K562 (cell line): ENCODE data around the gene DNMT1. TPM values are rescaled to one million over a fixed set of nuclear protein-coding genes. Genes with fewer than 3 reads are reported as not detected.

Source experiments
- ATAC-seq: fragments of 200-7000 bp; cut with Tn5 transposase; 3 replicates; pipeline ENCODE4 v1.9.1; 2020; ENCODE audit warnings: moderate library complexity
- BruUV-seq: library from RNA; stranded (reverse); fragments of 400-500 nt; replicated peaks from 2 replicates; lab custom pipeline; 2021; lab: Mats Ljungman, UMichigan
- CTCF ChIA-PET: fragments of 300-600 bp; formaldehyde crosslinking; extraction: SDS; loops from one replicate; lab custom pipeline; 2021; ENCODE audit warnings: low intra/inter-chr PET ratio; lab: Yijun Ruan, JAX
- POLR2A ChIA-PET: fragments of 300-600, 350-650 bp; sonication (Branson Sonifier 250); formaldehyde crosslinking; extraction: SDS; loops from one replicate; lab custom pipeline; 2021; ENCODE audit warnings: antibody characterized with exemption, inconsistent platforms; lab: Yijun Ruan, JAX
- DNase-seq, 4 experiments: peaks; one replicate each; pipeline versions ENCODE4 v3.0.0 to v3.0.0-alpha.2; 2011 to 2018; ENCODE audit warnings: low spot score in 3 of 4, mixed read lengths in 3 of 4; ENCODE audit errors: extremely low read depth in 1 of 4
- FAIRE-seq: peaks from 2 replicates; lab custom pipeline; 2011; peaks lifted over from hg19 to GRCh38; lab: Jason Lieb, UNC
- H2AFZ ChIP-seq: 2 replicates; pipeline ENCODE4 v1.6.0; 2011; ENCODE audit warnings: low read depth, low read length, control low read depth, inconsistent platforms
- H3K27ac ChIP-seq: fragments of 200-600 bp; 3 replicates; pipeline ENCODE4 v1.8.0; 2011; ENCODE audit warnings: low read depth, mild to moderate bottlenecking, control low read depth, inconsistent platforms, low read length, moderate library complexity, mixed read lengths; ENCODE audit errors: extremely low read depth
- H3K27me3 ChIP-seq, 2 experiments: fragments of 300-600 bp in 1 of 2; 2 replicates in 1 of 2; 3 replicates in 1 of 2; pipeline versions ENCODE4 v1.6.0 to v1.8.0; 2011; ENCODE audit warnings: inconsistent platforms in 2 of 2, low read length in 2 of 2, mild to moderate bottlenecking in 1 of 2, mixed read lengths in 1 of 2, moderate library complexity in 1 of 2; ENCODE audit not compliant: control insufficient read depth in 2 of 2, insufficient read depth in 2 of 2
- H3K36me3 ChIP-seq: fragments of 300-600 bp; 3 replicates; pipeline ENCODE4 v1.8.0; 2011; ENCODE audit warnings: mild to moderate bottlenecking, low read length, inconsistent platforms; ENCODE audit not compliant: control insufficient read depth, insufficient read depth
- H3K4me1 ChIP-seq, 2 experiments: fragments of 200-600 bp in 1 of 2; replicated peaks in 1 of 2; 2 replicates in 1 of 2; 3 replicates in 1 of 2; pipeline versions ENCODE4 v1.5.1 to v1.8.0; 2011; ENCODE audit warnings: inconsistent platforms in 2 of 2, low read length in 2 of 2, mild to moderate bottlenecking in 1 of 2, mixed read lengths in 1 of 2, moderate library complexity in 1 of 2; ENCODE audit not compliant: control insufficient read depth in 2 of 2, insufficient read depth in 2 of 2
- H3K4me2 ChIP-seq: 2 replicates; pipeline ENCODE4 v1.6.1; 2011; ENCODE audit warnings: low read length, control low read depth, inconsistent platforms, mixed read lengths; ENCODE audit not compliant: insufficient read depth
- H3K4me3 ChIP-seq: fragments of 200-600 bp; sonication (generic), shearing (Covaris generic); 2 replicates; pipeline ENCODE4 v1.5.1; 2016; ENCODE audit warnings: control low read depth, inconsistent platforms
- H3K79me2 ChIP-seq: fragments of 200-600 bp; 3 replicates; pipeline ENCODE4 v1.8.0; 2011; ENCODE audit warnings: low read length, inconsistent platforms; ENCODE audit not compliant: control insufficient read depth, insufficient read depth
- H3K9ac ChIP-seq, 2 experiments: 2 replicates each; pipeline versions ENCODE4 v1.6.0 to v1.6.1; 2011; ENCODE audit warnings: low read depth in 2 of 2, low read length in 2 of 2, control low read depth in 1 of 2, inconsistent platforms in 1 of 2, mild to moderate bottlenecking in 1 of 2, mixed read lengths in 1 of 2; ENCODE audit not compliant: insufficient read depth in 1 of 2
- H3K9me1 ChIP-seq: one replicate; pipeline ENCODE4 v1.6.0; 2011; ENCODE audit warnings: inconsistent platforms, mild to moderate bottlenecking, low read length, moderate library complexity; ENCODE audit not compliant: control insufficient read depth, insufficient read depth
- H3K9me3 ChIP-seq: replicated peaks from 2 replicates; pipeline ENCODE4 v1.5.1; 2011; ENCODE audit warnings: low read depth, low read length, inconsistent platforms; ENCODE audit not compliant: control insufficient read depth, insufficient read depth
- H4K20me1 ChIP-seq: replicated peaks from 2 replicates; pipeline ENCODE4 v1.6.1; 2011; ENCODE audit warnings: low read length, inconsistent platforms, mixed read lengths; ENCODE audit not compliant: control insufficient read depth, insufficient read depth
- CTCF ChIP-seq, 3 experiments: IDR thresholded peaks in 2 of 3; conservative IDR thresholded peaks in 1 of 3; 2 replicates each; pipeline ENCODE4 v1.5.1; 2011 to 2012; ENCODE audit warnings: low read length in 3 of 3, mild to moderate bottlenecking in 3 of 3, control low read depth in 2 of 3, improper control_type of control experiment in 1 of 3, inconsistent platforms in 1 of 3, low read depth in 1 of 3, mixed read lengths in 1 of 3, moderate library complexity in 1 of 3; ENCODE audit not compliant: insufficient read depth in 2 of 3
- HCFC1 ChIP-seq: IDR thresholded peaks from 2 replicates; pipeline ENCODE4 v1.6.1; 2012; ENCODE audit warnings: low read depth, low read length, improper control_type of control experiment
- HMBOX1 ChIP-seq: sonication (generic); IDR thresholded peaks from 2 replicates; pipeline ENCODE4 v1.6.1; 2016
- HSF4 ChIP-seq: fragments of 250-450 bp; sonication (Bioruptor Pico); IDR thresholded peaks from 2 replicates; pipeline ENCODE4 v2.1.2; 2022; ENCODE audit warnings: mild to moderate bottlenecking, moderate library complexity, borderline replicate concordance
- POLR2AphosphoS2 ChIP-seq: IDR thresholded peaks from 2 replicates; pipeline ENCODE4 v1.6.1; 2012; ENCODE audit warnings: low read length, improper control_type of control experiment
- RAD21 ChIP-seq, 2 experiments: fragments of 250-450 bp in 1 of 2; fragments of 450-650 bp in 1 of 2; sonication (Bioruptor Pico) in 1 of 2; formaldehyde crosslinking in 1 of 2; IDR thresholded peaks in 1 of 2; conservative IDR thresholded peaks in 1 of 2; 2 replicates each; pipeline versions ENCODE4 v1.4.0 to v1.8.0; 2020 to 2022; ENCODE audit warnings: mild to moderate bottlenecking in 2 of 2, moderate library complexity in 1 of 2
- TRIM28 ChIP-seq: fragments of 450-650 bp; IDR thresholded peaks from 2 replicates; pipeline ENCODE4 v1.6.1; 2017
- YY1 ChIP-seq, 3 experiments: IDR thresholded peaks; 2 replicates each; pipeline ENCODE4 v1.6.1; 2011; ENCODE audit warnings: low read length in 2 of 3, mild to moderate bottlenecking in 2 of 3, moderate library complexity in 2 of 3, borderline replicate concordance in 1 of 3, control low read depth in 1 of 3, low read depth in 1 of 3; ENCODE audit not compliant: insufficient read depth in 3 of 3, insufficient replicate concordance in 2 of 3, control insufficient read depth in 1 of 3, insufficient read length in 1 of 3; ENCODE audit errors: extremely low read depth in 1 of 3
- WGBS: fragments of 100-300 bp; shearing (Covaris generic); methylation state at CpG from one replicate; pipeline ENCODE4 v1.1.6; 2016; ENCODE audit warnings: low coverage, mixed read lengths; ENCODE audit not compliant: insufficient coverage; ENCODE audit errors: missing lambda C conversion rate; 5-methylcytosine and 5-hydroxymethylcytosine counted together
- in situ Hi-C: fragments of 300-500 bp; cut with MboI; formaldehyde crosslinking; loops from 4 replicates; pipeline ENCODE4 v1.15.0; 2018; ENCODE audit warnings: inconsistent platforms, mixed read lengths
- intact Hi-C: fragments of 100-400 bp; cut with micrococcal nuclease; formaldehyde crosslinking; loops from 2 replicates; pipeline ENCODE4 v1.14.2; 2022
- polyA plus RNA-seq, 8 experiments: library from polyadenylated mRNA; depleted of rRNA in 4 of 8; stranded (reverse) in 5 of 8; unstranded in 3 of 8; fragments of >200 nt; fragmentation: Nextera tagmentation in 2 of 8; fragmentation: Illumina TruSeq in 1 of 8; extraction: Ambion mirVana in 2 of 8; extraction: Trizol in 1 of 8; gene quantifications; 2 replicates each; pipeline versions ENCODE4 v1.2.1 to v1.2.3, GENCODE V29; 2011 to 2014; ENCODE audit warnings: inconsistent platforms in 1 of 8, missing spikeins in 1 of 8
- total RNA-seq, 7 experiments: library from RNA; depleted of rRNA in 6 of 7; stranded (reverse); fragments of >200 nt in 6 of 7; fragmentation: Illumina TruSeq in 2 of 7; extraction: Trizol in 2 of 7; gene quantifications; 2 replicates each; pipeline versions ENCODE4 v1.2.1 to v1.2.3, GENCODE V29; 2011 to 2021; ENCODE audit warnings: low replicate concordance in 1 of 7

Gene DNMT1
- total and polyA plus RNA-seq, 9 of the 15 experiments (the other 6 are each of a cell fraction or from before 2014, with no cell fraction given) = 80.1 to 271 (median 121) TPM

DNA sequence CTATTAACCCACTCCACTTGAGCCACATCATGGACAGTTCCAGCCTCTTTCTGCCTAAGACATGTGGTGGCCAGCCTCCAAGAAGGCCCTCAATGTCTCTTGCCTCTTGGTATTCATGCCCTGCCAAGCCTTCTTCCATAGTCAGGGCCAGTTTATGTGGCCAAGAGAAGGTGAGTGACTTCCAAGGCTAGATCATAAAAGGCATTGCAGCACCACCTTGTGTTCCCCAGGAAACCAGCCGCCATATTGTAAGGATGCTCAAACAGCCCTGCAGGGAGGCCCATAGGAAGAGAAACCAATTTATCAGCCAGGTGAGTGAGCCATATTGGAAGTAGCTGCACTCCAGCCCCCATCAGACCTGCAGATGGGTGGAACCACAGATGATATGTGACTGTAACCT lies 12.3 kb upstream of the DNMT1 start:
- DNase-seq = no peak
- FAIRE-seq = no peak
- Histone ChIP-seq H3K27me3 (peaks cover 0 to 5% of the 10 kb centered on the region in 2 experiments; a peak in 3 of 5 replicates), H2AFZ (no peak overlapping the region), H3K4me2 (no peak overlapping the region), H3K79me2 (no peaks in the 10 kb centered on the region), H3K27ac (no peak overlapping the region), H3K9me3 (peaks cover 5% of the 10 kb centered on the region), H3K4me3 (no peak overlapping the region), H4K20me1 (no peaks in the 10 kb centered on the region), H3K4me1 (no peaks in the 10 kb centered on the region), H3K9me1 (no peaks in the 10 kb centered on the region), H3K36me3 (no peaks in the 10 kb centered on the region), H3K9ac (no peak overlapping the region)
- intact Hi-C loops (no loop called here), in situ Hi-C loops (no loop called here)
- ATAC-seq = peak; percentile 55; the same call in 1 of the 3 replicates
- 0 out of 2 replicates have a peak, but pooled peaks have one; percentile 19 for TF ChIP-seq TRIM28
- no peak for TF ChIP-seq HSF4
- TF ChIP-seq HMBOX1 = no peak
- TF ChIP-seq CTCF (IDR thresholded peaks at IDR 0.05 in 2 of 3, conservative IDR thresholded peaks at IDR 0.05 in 1 of 3; ENCODE audit: insufficient read depth in 2 of 3, low read depth in 1 of 3, low read length in 3 of 3) = 0 out of 6 replicates have a peak, but pooled peaks of 1 of the 3 experiments have one; percentile 11
- peak in 1 of 2 experiments; percentile 26; a peak in 1 of 4 replicates for TF ChIP-seq RAD21 (CRISPR knock-in tag; conservative IDR thresholded peaks at IDR 0.05 in 1 of 2, IDR thresholded peaks at IDR 0.05 in 1 of 2)
- TF ChIP-seq POLR2AphosphoS2 = no peak
- peak in 2 of 3 experiments; percentile 71 to 88 for TF ChIP-seq YY1 (IDR thresholded peaks at IDR 0.05; ENCODE audit: borderline replicate concordance in 1 of 3, control insufficient read depth in 1 of 3, extremely low read depth in 1 of 3, insufficient read depth in 3 of 3, insufficient read length in 1 of 3, insufficient replicate concordance in 2 of 3, low read depth in 1 of 3, low read length in 2 of 3)
- no peak for TF ChIP-seq HCFC1
- WGBS = 44% methylated on average over 1 of the region's 1 CpG
- no TSS peak for BruUV-seq
- ChIA-PET POLR2A (interaction anchor here (0.5 to 1.3 kb wide), 4 partner anchors 15 to 99 kb away, joined by 3 to 4 read pairs (median 3); no protein-coding TSS in a partner anchor), CTCF (interaction anchor here (0.6 kb wide), 1 partner anchor 294 kb away, joined by 3 read pairs; no protein-coding TSS in a partner anchor)
